ENCODE data around the gene PPARGC1A.

PPARGC1A gene

GRCh38 chr4:23923141-23923540, 33.3 kb upstream of the PPARGC1A start:
- Histone ChIP-seq H3K4me1 (no peaks in the 10 kb centered on the region; the same call in 1 of the 2 replicates), H3K27me3 (no peaks in the 10 kb centered on the region), H3K9me3 (no peaks in the 10 kb centered on the region; the same call in 1 of the 2 replicates), H3K36me3 (no peaks in the 10 kb centered on the region), H3K4me3 (ENCODE audit: low read depth, low read length) (no peak overlapping the region)
- no peak for TF ChIP-seq CTCF (IDR thresholded peaks at IDR 0.05; ENCODE audit: low read depth, low read length)
- DNase-seq: no peak

DNA sequence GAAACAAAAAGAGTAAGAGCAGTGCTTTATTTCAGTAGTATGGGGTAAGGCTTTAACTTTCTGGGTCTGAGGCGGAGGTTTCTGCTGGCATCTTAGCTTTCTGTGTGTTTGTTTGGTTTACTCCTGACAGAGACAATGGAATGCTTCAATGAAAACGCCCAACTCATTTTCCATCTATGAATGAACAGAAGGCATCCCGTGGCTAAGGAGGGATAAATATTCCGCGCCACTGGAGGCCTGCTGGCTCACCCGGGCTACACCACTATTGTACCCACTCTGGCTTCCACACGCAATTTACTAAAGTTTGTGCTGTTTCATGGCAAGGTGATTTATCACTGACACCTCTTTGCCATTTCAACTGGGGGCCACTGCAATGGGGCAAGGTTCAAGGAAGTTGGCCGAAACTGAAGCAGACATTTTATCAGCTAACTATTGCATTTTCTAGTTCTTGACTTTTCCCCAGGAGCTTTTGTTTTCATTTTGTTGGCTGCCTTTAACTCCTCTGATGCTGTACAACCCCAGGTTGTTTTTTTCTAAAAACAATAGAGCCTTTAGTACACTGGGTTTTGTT, 32.8 kb upstream of the PPARGC1A start:
- TF ChIP-seq CTCF (IDR thresholded peaks at IDR 0.05; ENCODE audit: low read depth, low read length): no peak
- no peaks in the 10 kb centered on the region for H3K27me3 ChIP-seq
- H3K4me1 ChIP-seq: no peaks in the 10 kb centered on the region; the same call in 1 of the 2 replicates
- no peaks in the 10 kb centered on the region for H3K36me3 ChIP-seq
- H3K4me3 ChIP-seq (ENCODE audit: low read depth, low read length): no peak overlapping the region
- H3K9me3 ChIP-seq: no peaks in the 10 kb centered on the region; the same call in 1 of the 2 replicates
- no peak for DNase-seq

GRCh38 chr4:23922013-23922412, 32.2 kb upstream of the PPARGC1A start:
- no peak for TF ChIP-seq CTCF (IDR thresholded peaks at IDR 0.05; ENCODE audit: low read depth, low read length)
- Histone ChIP-seq H3K4me3 (ENCODE audit: low read depth, low read length) (no peak overlapping the region), H3K27me3 (no peaks in the 10 kb centered on the region), H3K4me1 (no peaks in the 10 kb centered on the region; the same call in 1 of the 2 replicates), H3K9me3 (no peaks in the 10 kb centered on the region; the same call in 1 of the 2 replicates), H3K36me3 (no peaks in the 10 kb centered on the region)
- no peak for DNase-seq

DNA sequence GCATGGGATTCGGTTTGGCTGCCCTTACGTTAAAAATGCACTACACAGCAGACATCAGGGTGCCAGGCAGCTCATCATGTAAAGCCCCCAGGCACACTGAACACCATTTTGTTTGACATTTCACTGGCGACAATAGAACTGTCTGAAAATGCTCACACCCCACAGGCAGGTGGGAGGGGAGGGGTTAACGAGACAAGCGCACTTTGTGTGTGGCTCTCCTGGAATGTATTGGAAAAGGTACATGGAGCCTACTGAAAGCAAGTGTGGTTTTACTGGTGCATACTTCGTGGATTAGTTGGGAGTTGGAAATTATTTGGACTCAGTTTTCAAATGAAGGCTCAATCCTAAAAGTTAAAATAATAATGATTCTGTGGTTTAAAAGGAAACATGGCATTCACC, 31.6 kb upstream of the PPARGC1A start:
- no peaks in the 10 kb centered on the region; the same call in 1 of the 2 replicates for H3K9me3 ChIP-seq
- no peak for TF ChIP-seq CTCF (IDR thresholded peaks at IDR 0.05; ENCODE audit: low read depth, low read length)
- DNase-seq: no peak

GRCh38 chr4:23920716-23921446, 31.0 kb upstream of the PPARGC1A start:
- H3K27me3 ChIP-seq: no peaks in the 10 kb centered on the region
- no peak for TF ChIP-seq CTCF (IDR thresholded peaks at IDR 0.05; ENCODE audit: low read depth, low read length)
- H3K9me3 ChIP-seq: no peaks in the 10 kb centered on the region; the same call in 1 of the 2 replicates
- no peaks in the 10 kb centered on the region; the same call in 1 of the 2 replicates for H3K4me1 ChIP-seq
- DNase-seq: no peak
- no peak overlapping the region for H3K4me3 ChIP-seq (ENCODE audit: low read depth, low read length)
- H3K36me3 ChIP-seq: no peaks in the 10 kb centered on the region

More for the DNA sequence above, 31.6 kb upstream of the PPARGC1A start:
- H3K4me3 ChIP-seq (ENCODE audit: low read depth, low read length): no peak overlapping the region
- no peaks in the 10 kb centered on the region for H3K36me3 ChIP-seq
- H3K4me1 ChIP-seq: no peaks in the 10 kb centered on the region; the same call in 1 of the 2 replicates
- no peaks in the 10 kb centered on the region for H3K27me3 ChIP-seq

GRCh38 chr4:23920296-23920695, 30.4 kb upstream of the PPARGC1A start:
- DNase-seq: no peak
- Histone ChIP-seq H3K36me3 (no peaks in the 10 kb centered on the region), H3K27me3 (no peaks in the 10 kb centered on the region), H3K4me1 (no peaks in the 10 kb centered on the region; the same call in 1 of the 2 replicates), H3K4me3 (ENCODE audit: low read depth, low read length) (no peak overlapping the region), H3K9me3 (no peaks in the 10 kb centered on the region; the same call in 1 of the 2 replicates)
- no peak for TF ChIP-seq CTCF (IDR thresholded peaks at IDR 0.05; ENCODE audit: low read depth, low read length)
